Vagina (tissue), 2 donors: ENCODE results near the gene ZNF689. TPM values are rescaled to one million over a fixed set of nuclear protein-coding genes. Genes with fewer than 3 reads are reported as not detected.

ENCODE experiments used
- DNase-seq, 2 donors: peaks; one replicate each; pipeline ENCODE4 v3.0.0-alpha.2; 2017; ENCODE audit errors: extremely low spot score in 2 of 2
- H3K27ac ChIP-seq: fragments of 200-600 bp; sonication (generic); one replicate; pipeline ENCODE4 v1.5.1; 2019
- H3K27me3 ChIP-seq: fragments of 200-600 bp; sonication (generic); one replicate; pipeline ENCODE4 v1.5.1; 2019
- H3K36me3 ChIP-seq, 2 donors: fragments of 200-600 bp; sonication (generic); one replicate each; pipeline ENCODE4 v1.5.1; 2017 to 2019
- H3K4me1 ChIP-seq: fragments of 200-600 bp; sonication (generic); one replicate; pipeline ENCODE4 v1.5.1; 2019
- H3K4me3 ChIP-seq, 2 donors: fragments of 200-600 bp; sonication (generic); 1 replicate in 1 of 2; 2 replicates in 1 of 2; pipeline ENCODE4 v1.5.1; 2016 to 2019
- H3K9me3 ChIP-seq: fragments of 200-600 bp; sonication (generic); one replicate; pipeline ENCODE4 v1.5.1; 2019
- CTCF ChIP-seq, 3 experiments: fragments of 450-650 bp in 2 of 3; fragments of 200-600 bp in 1 of 3; sonication (generic) in 1 of 3; IDR thresholded peaks; one replicate each; pipeline ENCODE4 v1.5.1; 2017 to 2019; ENCODE audit warnings: antibody characterized with exemption in 3 of 3, mild to moderate bottlenecking in 2 of 3, moderate library complexity in 2 of 3
- POLR2A ChIP-seq, 2 donors: fragments of 450-650 bp; IDR thresholded peaks; one replicate each; pipeline ENCODE4 v1.6.1; 2017; ENCODE audit warnings: antibody characterized with exemption in 2 of 2, mild to moderate bottlenecking in 2 of 2, moderate library complexity in 2 of 2
- POLR2AphosphoS5 ChIP-seq, 2 donors: sonication (generic); formaldehyde crosslinking; IDR thresholded peaks; one replicate each; pipeline ENCODE4 v1.9.0; 2017; ENCODE audit warnings: antibody characterized with exemption in 2 of 2, mild to moderate bottlenecking in 2 of 2, low read depth in 1 of 2; ENCODE audit not compliant: insufficient read depth in 1 of 2
- intact Hi-C: fragments of 100-400 bp; cut with DNase I; formaldehyde crosslinking; loops from one replicate; pipeline ENCODE4 v1.15.1; 2023
- total RNA-seq: library from RNA; depleted of rRNA; stranded (reverse); fragments of >200 nt; gene quantifications from one replicate; pipeline ENCODE4 v1.2.3, GENCODE V29; 2016

The ZNF689 gene
- total RNA-seq, 1 donor from 2014 or later: 7.6 TPM

- intact Hi-C loops: no loop called here
- H3K9me3 ChIP-seq: no peaks in the 10 kb centered on the region
- TF ChIP-seq POLR2AphosphoS5 (IDR thresholded peaks at IDR 0.05; ENCODE audit: insufficient read depth in 1 of 2, low read depth in 1 of 2) (no peak), CTCF (IDR thresholded peaks at IDR 0.05) (no peak), POLR2A (IDR thresholded peaks at IDR 0.05) (no peak)
- no peak for DNase-seq
- no peak overlapping the region for H3K27ac ChIP-seq
- no peaks in the 10 kb centered on the region for H3K27me3 ChIP-seq
- no peaks in the 10 kb centered on the region for H3K36me3 ChIP-seq
- H3K4me1 ChIP-seq: no peaks in the 10 kb centered on the region
- H3K4me3 ChIP-seq: no peak overlapping the region
Observed at GRCh38 chr16:30619638-30620037, 9.4 kb upstream of the ZNF689 start.

GRCh38 chr16:30619202-30619601 is 9.0 kb upstream of the ZNF689 start:
- Histone ChIP-seq H3K9me3 (no peaks in the 10 kb centered on the region), H3K4me1 (no peaks in the 10 kb centered on the region), H3K27me3 (no peaks in the 10 kb centered on the region), H3K27ac (no peak overlapping the region), H3K36me3 (no peaks in the 10 kb centered on the region), H3K4me3 (no peak overlapping the region)
- intact Hi-C loops: no loop called here
- no peak for TF ChIP-seq CTCF (IDR thresholded peaks at IDR 0.05)
- no peak for TF ChIP-seq POLR2AphosphoS5 (IDR thresholded peaks at IDR 0.05; ENCODE audit: insufficient read depth in 1 of 2, low read depth in 1 of 2)
- no peak for TF ChIP-seq POLR2A (IDR thresholded peaks at IDR 0.05)
- DNase-seq: no peak

- no peak for DNase-seq
- TF ChIP-seq CTCF (IDR thresholded peaks at IDR 0.05) (peak in 1 of 3 experiments; percentile 7), POLR2AphosphoS5 (IDR thresholded peaks at IDR 0.05; ENCODE audit: insufficient read depth in 1 of 2, low read depth in 1 of 2) (no peak), POLR2A (IDR thresholded peaks at IDR 0.05) (no peak)
- Histone ChIP-seq H3K4me1 (peaks cover 5% of the 10 kb centered on the region), H3K27ac (no peak overlapping the region), H3K4me3 (no peak overlapping the region), H3K9me3 (no peaks in the 10 kb centered on the region), H3K27me3 (no peaks in the 10 kb centered on the region), H3K36me3 (no peaks in the 10 kb centered on the region)
- intact Hi-C loops: no loop called here
Observed at GRCh38 chr16:30615358-30616091, 5.3 kb upstream of the ZNF689 start.

GRCh38 chr16:30609002-30609925 is 925 bp downstream of the ZNF689 start:
- intact Hi-C loops: no loop called here
- no peak for DNase-seq
- H3K27me3 ChIP-seq: no peaks in the 10 kb centered on the region
- H3K36me3 ChIP-seq: peaks cover 0 to 35% of the 10 kb centered on the region in 2 donors
- TF ChIP-seq POLR2A (IDR thresholded peaks at IDR 0.05): no peak
- no peak for TF ChIP-seq CTCF (IDR thresholded peaks at IDR 0.05)
- peaks cover 24% of the 10 kb centered on the region for H3K4me1 ChIP-seq
- peak overlapping the region; percentile 83 for H3K27ac ChIP-seq
- peak overlapping the region; percentile 83 to 87 for H3K4me3 ChIP-seq
- no peaks in the 10 kb centered on the region for H3K9me3 ChIP-seq
